HG02623 (cell line): ENCODE measurements around the gene MYRFL.
"Not testable (repeated sequence)": the region's sequence is repeated elsewhere in the genome, so short reads cannot be mapped to it uniquely, and the experiment has no call there.

Experiments
- ATAC-seq: cut with Tn5 transposase; IDR thresholded peaks from one replicate; pipeline ENCODE4 v1.9.1; 2021; ENCODE audit warnings: moderate library complexity; ENCODE audit not compliant: unreplicated experiment

MYRFL gene

GRCh38 chr12:69840727-69841126 lies 15.7 kb downstream of the MYRFL start:
- no peak for ATAC-seq

- no peak for ATAC-seq
Observed at GRCh38 chr12:69843608-69844007, 18.6 kb downstream of the MYRFL start.

- no peak for ATAC-seq
Observed at GRCh38 chr12:69844416-69844815, 19.4 kb downstream of the MYRFL start.

- no peak for ATAC-seq
Observed at GRCh38 chr12:69844836-69845235, 19.8 kb downstream of the MYRFL start.

- ATAC-seq, result no peak
Observed at GRCh38 chr12:69846976-69847375, 21.9 kb downstream of the MYRFL start.

- ATAC-seq, result no peak
Observed at GRCh38 chr12:69851976-69852375, 26.9 kb downstream of the MYRFL start.

GRCh38 chr12:69853176-69853961 lies 28.3 kb downstream of the MYRFL start:
- not testable (repeated sequence) for ATAC-seq

GRCh38 chr12:69866698-69867097 lies 41.7 kb downstream of the MYRFL start:
- ATAC-seq, result no peak

GRCh38 chr12:69868695-69869094 lies 43.7 kb downstream of the MYRFL start:
- no peak for ATAC-seq

- ATAC-seq, result no peak
Observed at GRCh38 chr12:69872804-69873203, 47.8 kb downstream of the MYRFL start.

- ATAC-seq, result no peak
Observed at GRCh38 chr12:69873429-69873828, 48.4 kb downstream of the MYRFL start.

- ATAC-seq, result no peak
Observed at GRCh38 chr12:69874606-69875005, 49.6 kb downstream of the MYRFL start.

GRCh38 chr12:69875416-69875935 lies 50.4 kb downstream of the MYRFL start:
- ATAC-seq, result no peak

- ATAC-seq, result peak; percentile 96
Observed at GRCh38 chr12:69879007-69879960, 54.3 kb downstream of the MYRFL start.

- no peak for ATAC-seq
Observed at GRCh38 chr12:69880571-69880970, 55.5 kb downstream of the MYRFL start.

GRCh38 chr12:69881771-69882170 lies 56.7 kb downstream of the MYRFL start:
- ATAC-seq, result no peak

GRCh38 chr12:69884386-69884785 lies 59.4 kb downstream of the MYRFL start:
- no peak for ATAC-seq

- no peak for ATAC-seq
Observed at GRCh38 chr12:69885658-69886057, 60.6 kb downstream of the MYRFL start.

- no peak for ATAC-seq
Observed at GRCh38 chr12:69886109-69886508, 61.1 kb downstream of the MYRFL start.

GRCh38 chr12:69886715-69887114 lies 61.7 kb downstream of the MYRFL start:
- ATAC-seq, result no peak

- no peak for ATAC-seq
Observed at GRCh38 chr12:69888901-69889300, 63.9 kb downstream of the MYRFL start.
